ENCODE measurements around the gene ZFAND3. TPM values are rescaled to one million over a fixed set of nuclear protein-coding genes. Genes with fewer than 3 reads are reported as not detected.
"Not testable (repeated sequence)": the region's sequence is repeated elsewhere in the genome, so short reads cannot be mapped to it uniquely, and the experiment has no call there.

The ZFAND3 gene
- total RNA-seq, 3 donors from 2014 or later: 34.1 to 53.0 (median 36.0) TPM

GRCh38 chr6:37954791-37955190 lies 135.3 kb downstream of the ZFAND3 start:
- Histone ChIP-seq H3K27me3 (no peaks in the 10 kb centered on the region), H3K4me3 (no peak overlapping the region), H3K27ac (no peak overlapping the region), H3K4me1 (no peaks in the 10 kb centered on the region), H3K9me3 (no peaks in the 10 kb centered on the region), H3K36me3 (no peaks in the 10 kb centered on the region)
- TF ChIP-seq POLR2AphosphoS5 (IDR thresholded peaks at IDR 0.05): no peak
- no peak for DNase-seq (ENCODE audit: low spot score in 2 of 2)
- intact Hi-C loops (cut with DNase I; ENCODE audit: low total_unique reads): no loop called here

DNA sequence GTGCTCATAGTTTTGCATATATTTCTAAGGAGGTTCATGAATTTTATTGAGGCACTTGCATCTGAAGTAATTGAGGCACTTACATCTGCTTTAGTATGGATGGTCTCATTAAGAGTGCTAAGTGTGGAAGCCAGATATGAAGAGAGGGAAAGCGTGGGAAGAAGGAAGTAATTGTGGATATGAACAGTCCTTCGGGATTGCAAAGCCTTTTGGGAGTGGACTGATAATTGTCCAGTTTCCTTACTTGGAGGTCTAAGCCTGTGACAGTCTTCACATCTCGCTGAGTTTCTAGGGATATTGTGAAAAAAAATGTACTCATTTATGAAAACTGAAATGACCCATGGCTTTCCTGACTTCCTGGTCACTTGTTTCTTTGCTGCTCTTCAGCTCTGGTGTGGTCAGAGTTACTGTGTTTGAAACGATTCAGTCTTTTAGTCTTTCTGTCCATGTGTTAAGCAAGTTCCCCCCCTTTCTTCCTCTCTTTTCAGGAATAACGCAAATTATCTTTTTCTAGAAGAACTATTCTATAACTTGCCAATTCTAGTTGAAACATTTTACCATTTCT lies 137.3 kb downstream of the ZFAND3 start:
- Histone ChIP-seq H3K4me1 (no peaks in the 10 kb centered on the region), H3K4me3 (no peak overlapping the region), H3K9me3 (no peaks in the 10 kb centered on the region), H3K36me3 (no peaks in the 10 kb centered on the region), H3K27ac (no peak overlapping the region), H3K27me3 (no peaks in the 10 kb centered on the region)
- DNase-seq (ENCODE audit: low spot score in 2 of 2): no peak
- TF ChIP-seq POLR2A (IDR thresholded peaks at IDR 0.05) (no peak), CTCF (IDR thresholded peaks at IDR 0.05) (no peak), POLR2AphosphoS5 (IDR thresholded peaks at IDR 0.05) (no peak)
- intact Hi-C loops (cut with DNase I; ENCODE audit: low total_unique reads): no loop called here

DNA sequence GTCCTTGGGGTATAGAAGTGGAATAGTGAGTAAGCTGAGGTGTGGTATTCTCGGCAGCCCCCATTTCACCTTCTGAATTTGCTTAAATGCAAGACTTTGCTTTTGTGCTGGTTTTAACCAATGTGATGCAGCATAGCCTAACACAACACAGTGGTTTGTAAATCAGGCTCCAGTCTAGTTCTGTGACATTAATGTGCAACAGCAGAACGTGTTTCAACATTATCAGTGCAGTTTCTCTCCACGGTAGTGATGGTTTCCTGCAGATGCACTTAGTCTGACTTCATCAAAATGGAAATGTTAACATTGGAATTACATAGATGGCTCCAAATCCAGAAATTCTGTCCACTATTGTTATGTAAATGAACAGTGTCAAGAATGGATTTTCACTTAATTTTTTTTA lies 139.5 kb downstream of the ZFAND3 start:
- no peaks in the 10 kb centered on the region for H3K9me3 ChIP-seq
- H3K27me3 ChIP-seq: no peaks in the 10 kb centered on the region
- intact Hi-C loops (cut with DNase I; ENCODE audit: low total_unique reads): no loop called here
- no peak overlapping the region for H3K27ac ChIP-seq
- no peak for TF ChIP-seq CTCF (IDR thresholded peaks at IDR 0.05)
- no peak for TF ChIP-seq POLR2AphosphoS5 (IDR thresholded peaks at IDR 0.05)
- no peak for TF ChIP-seq POLR2A (IDR thresholded peaks at IDR 0.05)
- no peak for DNase-seq (ENCODE audit: low spot score in 2 of 2)
- H3K4me1 ChIP-seq: no peaks in the 10 kb centered on the region
- H3K36me3 ChIP-seq: no peaks in the 10 kb centered on the region
- no peak overlapping the region for H3K4me3 ChIP-seq

DNA sequence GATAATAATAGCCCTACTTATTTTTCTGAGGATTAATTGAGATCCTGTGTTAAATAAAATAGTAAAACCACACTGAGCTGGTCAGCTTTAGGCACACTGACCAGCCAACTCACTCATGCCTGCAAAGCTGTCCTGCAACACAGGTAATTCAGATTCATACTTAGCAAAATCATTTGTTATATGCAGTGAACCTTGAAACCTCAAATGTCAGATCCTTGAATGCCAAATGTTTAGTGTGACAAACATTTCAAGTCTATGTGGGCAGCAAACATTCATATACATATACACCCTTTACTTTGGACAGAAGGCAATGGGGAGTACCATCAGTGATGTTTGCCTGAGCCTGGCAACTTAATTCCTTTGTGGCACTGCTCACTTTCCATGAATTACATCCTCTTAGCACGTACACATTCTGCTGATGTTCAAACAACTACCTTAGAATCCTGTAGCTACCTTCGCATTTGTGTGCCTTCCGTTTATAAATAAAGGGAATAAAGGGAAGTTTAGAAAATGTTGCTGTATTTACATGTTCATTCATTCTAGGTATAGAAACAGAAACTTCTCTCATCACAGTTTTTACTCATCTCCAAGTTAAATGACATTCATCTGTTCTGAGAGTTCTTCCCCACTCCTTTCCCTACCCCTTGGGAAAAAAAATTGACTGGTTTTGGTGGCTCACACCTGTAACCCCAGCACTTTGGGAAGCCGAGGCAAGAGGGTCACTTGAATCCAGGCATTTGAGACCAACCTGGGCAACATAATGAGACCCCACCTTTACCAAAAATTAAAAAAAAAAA lies 140.8 kb downstream of the ZFAND3 start:
- intact Hi-C loops (cut with DNase I; ENCODE audit: low total_unique reads): no loop called here
- DNase-seq (ENCODE audit: low spot score in 2 of 2): no peak

DNA sequence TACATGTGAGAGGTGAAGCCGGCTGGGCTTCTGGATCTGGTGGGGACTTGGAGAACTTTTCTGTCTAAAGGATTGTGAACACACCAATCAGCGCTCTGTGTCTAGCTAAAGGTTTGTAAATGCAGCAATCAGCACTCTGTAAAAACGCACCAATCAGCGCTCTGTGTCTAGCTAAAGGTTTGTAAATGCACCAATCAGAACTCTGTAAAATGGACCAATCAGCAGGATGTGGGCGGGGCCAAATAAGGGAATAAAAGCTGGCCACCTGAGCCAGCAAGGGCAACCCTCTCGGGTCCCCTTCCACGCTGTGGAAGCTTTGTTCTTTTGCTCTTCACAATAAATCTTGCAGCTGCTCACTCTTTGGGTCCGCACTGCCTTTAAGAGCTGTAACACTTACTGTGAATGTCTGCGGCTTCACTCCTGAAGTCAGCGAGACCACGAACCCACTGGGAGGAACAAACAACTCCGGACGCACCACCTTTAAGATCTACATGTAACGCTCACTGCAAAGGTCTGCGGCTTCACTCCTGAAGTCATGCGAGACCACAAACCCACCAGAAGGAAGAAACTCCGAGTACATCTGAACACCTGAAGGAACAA lies 143.1 kb downstream of the ZFAND3 start:
- H3K27ac ChIP-seq; H3K36me3 ChIP-seq; H3K4me1 ChIP-seq; H3K27me3 ChIP-seq; DNase-seq (ENCODE audit: low spot score in 2 of 2); intact Hi-C loops (cut with DNase I; ENCODE audit: low total_unique reads); H3K4me3 ChIP-seq; H3K9me3 ChIP-seq: not testable (repeated sequence)

More for the DNA sequence above, 140.8 kb downstream of the ZFAND3 start:
- Histone ChIP-seq H3K4me1 (no peaks in the 10 kb centered on the region), H3K36me3 (no peaks in the 10 kb centered on the region), H3K27ac (no peak overlapping the region), H3K27me3 (no peaks in the 10 kb centered on the region), H3K9me3 (no peaks in the 10 kb centered on the region), H3K4me3 (no peak overlapping the region)
- no peak for TF ChIP-seq POLR2A (IDR thresholded peaks at IDR 0.05)
- no peak for TF ChIP-seq CTCF (IDR thresholded peaks at IDR 0.05)
- no peak for TF ChIP-seq POLR2AphosphoS5 (IDR thresholded peaks at IDR 0.05)
